H1 (cell line): ENCODE measurements around the gene SORBS1. TPM values are rescaled to one million over a fixed set of nuclear protein-coding genes. Genes with fewer than 3 reads are reported as not detected.

Experiments used
- EP300 ChIP-seq, 2 experiments: IDR thresholded peaks; 1 replicate in 1 of 2; 2 replicates in 1 of 2; pipeline ENCODE4 v1.6.1; 2011 to 2012; ENCODE audit warnings: low read depth in 2 of 2, low read length in 2 of 2, mild to moderate bottlenecking in 2 of 2, borderline replicate concordance in 1 of 2, inconsistent platforms in 1 of 2, moderate library complexity in 1 of 2
- JUND ChIP-seq: IDR thresholded peaks from 2 replicates; pipeline ENCODE4 v1.6.1; 2011; ENCODE audit warnings: mild to moderate bottlenecking, improper control_type of control experiment, low read length
- MAFK ChIP-seq: IDR thresholded peaks from 2 replicates; pipeline ENCODE4 v1.6.1; 2012; ENCODE audit warnings: low read depth, mild to moderate bottlenecking, improper control_type of control experiment, low read length
- SIN3A ChIP-seq, 2 experiments: IDR thresholded peaks in 1 of 2; conservative IDR thresholded peaks in 1 of 2; 2 replicates each; pipeline ENCODE4 v1.6.1; 2011 to 2012; ENCODE audit warnings: low read length in 2 of 2, improper control_type of control experiment in 1 of 2, low read depth in 1 of 2, mild to moderate bottlenecking in 1 of 2
- polyA plus RNA-seq, 7 experiments: library from polyadenylated mRNA; depleted of rRNA in 3 of 7; stranded (reverse) in 5 of 7; unstranded in 2 of 7; fragments of >200 nt in 5 of 7; fragments of 200-250 nt in 2 of 7; gene quantifications; 1 replicate in 5 of 7; 2 replicates in 1 of 7; 4 replicates in 1 of 7; pipeline versions ENCODE4 v1.2.1 to v1.2.3, GENCODE V29; 2011 to 2013; ENCODE audit warnings: missing spikeins in 2 of 7, mixed read lengths in 2 of 7
- total RNA-seq: library from RNA; stranded (reverse); fragmentation: NEBNext Ultra II Directional; extraction: Animal tissue kit (Norgen Biotek cat#: 25700); gene quantifications from 2 replicates; pipeline ENCODE4 v1.2.1, GENCODE V29; 2021
- TF ChIP-seq, protein P1 (sequence below): IDR thresholded peaks from 2 replicates; pipeline ENCODE4 v1.6.1; 2012; ENCODE audit warnings: inconsistent platforms

SORBS1 gene
- total and polyA plus RNA-seq, 2 of the 8 experiments (the other 6 are each of a cell fraction or from before 2014, with no cell fraction given) = 16.0 to 35.0 TPM

GRCh38 chr10:95566136-95566535, 5.0 kb upstream of the SORBS1 start (continued):
- TF ChIP-seq MAFK (no peak), JUND (no peak), EP300 (IDR thresholded peaks at IDR 0.05; ENCODE audit: borderline replicate concordance in 1 of 2, low read depth in 2 of 2, low read length in 2 of 2) (no peak), SIN3A (conservative IDR thresholded peaks at IDR 0.05 in 1 of 2, IDR thresholded peaks at IDR 0.05 in 1 of 2; ENCODE audit: low read depth in 1 of 2, low read length in 2 of 2) (no peak)
- TF ChIP-seq, protein P1, sequence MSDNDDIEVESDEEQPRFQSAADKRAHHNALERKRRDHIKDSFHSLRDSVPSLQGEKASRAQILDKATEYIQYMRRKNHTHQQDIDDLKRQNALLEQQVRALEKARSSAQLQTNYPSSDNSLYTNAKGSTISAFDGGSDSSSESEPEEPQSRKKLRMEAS = no peak
